Caco-2 (cell line): ENCODE data around the gene SLC6A5. TPM values are rescaled to one million over a fixed set of nuclear protein-coding genes. Genes with fewer than 3 reads are reported as not detected.

Experiments used
- BruUV-seq: library from RNA; stranded (reverse); fragments of 400-500 nt; replicated peaks from 2 replicates; lab custom pipeline; 2021; lab: Mats Ljungman, UMichigan
- CTCF ChIA-PET: fragments of 300-600 bp; sonication (Branson Sonifier 250); formaldehyde crosslinking; loops from one replicate; lab custom pipeline; 2022; ENCODE audit warnings: antibody characterized with exemption; lab: Charles Lee
- POLR2A ChIA-PET: fragments of 300-600 bp; sonication (Branson Sonifier 250); formaldehyde crosslinking; loops from one replicate; lab custom pipeline; 2022; ENCODE audit warnings: antibody characterized with exemption; lab: Charles Lee
- DNase-seq, 2 experiments: peaks; one replicate each; pipeline versions ENCODE4 v3.0.0 to v3.0.0-alpha.2; 2020 to 2022
- H3K27me3 ChIP-seq: replicated peaks from 2 replicates; pipeline ENCODE4 v1.6.0; 2011; ENCODE audit warnings: low read length; ENCODE audit not compliant: control insufficient read depth, insufficient read depth
- H3K36me3 ChIP-seq: 2 replicates; pipeline ENCODE4 v1.5.1; 2011; ENCODE audit warnings: low read length; ENCODE audit not compliant: control insufficient read depth, insufficient read depth
- H3K4me1 ChIP-seq: fragments of 250-450 bp; sonication (Bioruptor Pico); 2 replicates; pipeline ENCODE4 v1.5.1; 2020; ENCODE audit warnings: mild to moderate bottlenecking
- H3K4me3 ChIP-seq: 2 replicates; pipeline ENCODE4 v1.5.1; 2011; ENCODE audit warnings: low read depth, mild to moderate bottlenecking, control low read depth, low read length
- H3K9me3 ChIP-seq: fragments of 250-450 bp; sonication (Bioruptor Pico); 2 replicates; pipeline ENCODE4 v1.5.1; 2020; ENCODE audit warnings: mild to moderate bottlenecking, moderate library complexity
- H3K27ac Mint-ChIP-seq: one replicate; pipeline ENCODE4 v1.8.0; 2022; ENCODE audit warnings: mixed read lengths; ENCODE audit not compliant: unreplicated experiment
- H3K27me3 Mint-ChIP-seq: one replicate; pipeline ENCODE4 v1.8.0; 2022; ENCODE audit warnings: mixed read lengths; ENCODE audit not compliant: insufficient read depth, unreplicated experiment
- H3K36me3 Mint-ChIP-seq: one replicate; pipeline ENCODE4 v1.8.0; 2022; ENCODE audit warnings: mild to moderate bottlenecking, mixed read lengths; ENCODE audit not compliant: insufficient read depth, unreplicated experiment
- H3K4me1 Mint-ChIP-seq: one replicate; pipeline ENCODE4 v1.8.0; 2022; ENCODE audit warnings: low read depth, mixed read lengths; ENCODE audit not compliant: unreplicated experiment
- H3K4me3 Mint-ChIP-seq: one replicate; pipeline ENCODE4 v1.8.0; 2022; ENCODE audit warnings: mild to moderate bottlenecking, moderate library complexity, mixed read lengths; ENCODE audit not compliant: unreplicated experiment
- H3K9me3 Mint-ChIP-seq: one replicate; pipeline ENCODE4 v1.8.0; 2022; ENCODE audit warnings: mixed read lengths; ENCODE audit not compliant: unreplicated experiment
- intact Hi-C: fragments of 100-400 bp; cut with micrococcal nuclease; formaldehyde crosslinking; loops from one replicate; pipeline ENCODE4 v1.10.0; 2022; ENCODE audit not compliant: unreplicated experiment
- total RNA-seq: library from RNA; stranded (reverse); gene quantifications from 2 replicates; pipeline ENCODE4 v1.2.3, GENCODE V29; 2022
- TF ChIP-seq, protein P1 (sequence below), 2 experiments: fragments of 200-600 bp in 1 of 2; IDR thresholded peaks; 1 replicate in 1 of 2; 2 replicates in 1 of 2; pipeline versions ENCODE4 v1.5.1 to v1.8.0; 2011 to 2022; ENCODE audit warnings: antibody characterized with exemption in 1 of 2, control low read depth in 1 of 2, inconsistent platforms in 1 of 2, low read depth in 1 of 2, low read length in 1 of 2, mild to moderate bottlenecking in 1 of 2, moderate library complexity in 1 of 2; ENCODE audit not compliant: insufficient read depth in 1 of 2, severe bottlenecking in 1 of 2, unreplicated experiment in 1 of 2

Gene SLC6A5
- total RNA-seq, 1 experiment from 2014 or later, result not detected

DNA sequence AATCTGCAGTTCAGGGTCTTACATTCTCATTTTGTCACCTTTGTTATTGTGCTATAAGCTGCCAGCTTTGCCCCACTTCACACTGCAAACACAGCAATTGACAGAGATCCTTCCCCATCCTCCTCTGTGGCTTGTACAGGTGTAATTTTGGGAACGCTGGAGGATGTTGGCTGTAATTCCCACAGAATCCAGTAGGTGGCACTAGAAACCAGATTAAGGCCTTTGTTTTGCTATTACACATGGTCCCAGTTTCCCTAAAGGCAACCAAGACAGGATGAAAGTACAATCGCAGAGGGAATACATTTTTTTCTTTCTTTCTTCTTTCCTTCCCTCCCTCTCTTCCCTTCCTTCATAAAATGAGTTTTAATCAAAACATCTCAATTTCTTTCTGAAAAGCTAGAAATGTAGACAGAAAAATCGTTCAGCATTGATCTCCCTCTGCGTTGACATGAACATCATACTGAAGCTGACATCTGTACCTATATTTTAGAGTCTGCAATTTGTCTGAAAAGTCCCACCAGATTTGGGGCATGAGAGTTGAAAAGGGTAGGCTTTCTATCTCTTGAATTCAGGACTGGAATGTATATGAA is 48.7 kb downstream of the SLC6A5 start:
- no TSS peak for BruUV-seq
- H3K27me3 ChIP-seq, result no peaks in the 10 kb centered on the region; the same call in 1 of the 2 replicates
- Mint-ChIP-seq H3K4me3 (no peak overlapping the region), H3K9me3 (no peaks in the 10 kb centered on the region), H3K27ac (no peak overlapping the region), H3K36me3 (no peaks in the 10 kb centered on the region), H3K27me3 (peaks cover 17% of the 10 kb centered on the region), H3K4me1 (no peaks in the 10 kb centered on the region)
- H3K9me3 ChIP-seq, result no peaks in the 10 kb centered on the region
- ChIA-PET CTCF (no interaction called here), POLR2A (no interaction called here)
- TF ChIP-seq, protein P1, sequence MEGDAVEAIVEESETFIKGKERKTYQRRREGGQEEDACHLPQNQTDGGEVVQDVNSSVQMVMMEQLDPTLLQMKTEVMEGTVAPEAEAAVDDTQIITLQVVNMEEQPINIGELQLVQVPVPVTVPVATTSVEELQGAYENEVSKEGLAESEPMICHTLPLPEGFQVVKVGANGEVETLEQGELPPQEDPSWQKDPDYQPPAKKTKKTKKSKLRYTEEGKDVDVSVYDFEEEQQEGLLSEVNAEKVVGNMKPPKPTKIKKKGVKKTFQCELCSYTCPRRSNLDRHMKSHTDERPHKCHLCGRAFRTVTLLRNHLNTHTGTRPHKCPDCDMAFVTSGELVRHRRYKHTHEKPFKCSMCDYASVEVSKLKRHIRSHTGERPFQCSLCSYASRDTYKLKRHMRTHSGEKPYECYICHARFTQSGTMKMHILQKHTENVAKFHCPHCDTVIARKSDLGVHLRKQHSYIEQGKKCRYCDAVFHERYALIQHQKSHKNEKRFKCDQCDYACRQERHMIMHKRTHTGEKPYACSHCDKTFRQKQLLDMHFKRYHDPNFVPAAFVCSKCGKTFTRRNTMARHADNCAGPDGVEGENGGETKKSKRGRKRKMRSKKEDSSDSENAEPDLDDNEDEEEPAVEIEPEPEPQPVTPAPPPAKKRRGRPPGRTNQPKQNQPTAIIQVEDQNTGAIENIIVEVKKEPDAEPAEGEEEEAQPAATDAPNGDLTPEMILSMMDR (IDR thresholded peaks at IDR 0.05; ENCODE audit: insufficient read depth in 1 of 2, low read depth in 1 of 2, low read length in 1 of 2, severe bottlenecking in 1 of 2, unreplicated experiment in 1 of 2), result peak; percentile 86
- peak in 1 of 2 experiments; percentile 70 for DNase-seq
- no peak overlapping the region for H3K4me3 ChIP-seq
- H3K36me3 ChIP-seq, result no peaks in the 10 kb centered on the region
- intact Hi-C loops, result loop anchor here (1.0 to 5.0 kb wide), 7 partner anchors 24 to 1504 kb away; no protein-coding TSS in a partner anchor
- H3K4me1 ChIP-seq, result no peaks in the 10 kb centered on the region

DNA sequence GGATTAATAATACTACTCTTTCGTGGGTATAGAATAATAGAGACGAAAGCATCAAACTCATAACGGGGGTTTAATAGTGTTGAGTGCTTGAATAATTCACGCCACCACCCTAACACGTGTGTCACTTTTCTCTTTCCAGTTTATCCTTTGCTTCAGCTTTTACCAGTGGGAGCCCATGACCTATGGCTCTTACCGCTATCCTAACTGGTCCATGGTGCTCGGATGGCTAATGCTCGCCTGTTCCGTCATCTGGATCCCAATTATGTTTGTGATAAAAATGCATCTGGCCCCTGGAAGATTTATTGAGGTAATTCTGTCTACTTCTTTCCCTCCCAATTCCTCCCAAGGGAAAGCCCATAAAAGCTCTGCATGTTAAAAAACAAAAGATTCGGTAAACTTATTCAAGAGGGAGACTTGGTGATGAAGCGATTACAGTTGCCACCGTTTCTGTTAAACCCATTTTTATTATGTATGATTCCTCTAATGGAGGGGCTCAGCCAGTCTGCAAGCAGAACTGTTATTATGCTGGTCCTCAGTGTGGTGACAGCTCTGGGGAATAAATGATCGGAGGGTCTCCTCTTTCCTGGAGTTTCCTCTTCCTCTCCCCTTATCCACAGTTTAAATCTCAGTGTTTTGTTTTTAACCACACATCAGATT is 52.9 kb downstream of the SLC6A5 start:
- BruUV-seq, result no TSS peak
- ChIA-PET POLR2A (no interaction called here), CTCF (no interaction called here)
- Histone ChIP-seq H3K36me3 (no peaks in the 10 kb centered on the region), H3K4me1 (no peaks in the 10 kb centered on the region), H3K27me3 (peaks cover 4% of the 10 kb centered on the region), H3K4me3 (no peak overlapping the region), H3K9me3 (no peaks in the 10 kb centered on the region)
- TF ChIP-seq, protein P1 (IDR thresholded peaks at IDR 0.05; ENCODE audit: insufficient read depth in 1 of 2, low read depth in 1 of 2, low read length in 1 of 2, severe bottlenecking in 1 of 2, unreplicated experiment in 1 of 2), result no peak
- Mint-ChIP-seq H3K36me3 (no peaks in the 10 kb centered on the region), H3K27ac (no peak overlapping the region), H3K4me3 (no peak overlapping the region), H3K27me3 (peaks cover 22% of the 10 kb centered on the region), H3K4me1 (no peaks in the 10 kb centered on the region), H3K9me3 (no peaks in the 10 kb centered on the region)
- intact Hi-C loops, result no loop called here
- no peak for DNase-seq

DNA sequence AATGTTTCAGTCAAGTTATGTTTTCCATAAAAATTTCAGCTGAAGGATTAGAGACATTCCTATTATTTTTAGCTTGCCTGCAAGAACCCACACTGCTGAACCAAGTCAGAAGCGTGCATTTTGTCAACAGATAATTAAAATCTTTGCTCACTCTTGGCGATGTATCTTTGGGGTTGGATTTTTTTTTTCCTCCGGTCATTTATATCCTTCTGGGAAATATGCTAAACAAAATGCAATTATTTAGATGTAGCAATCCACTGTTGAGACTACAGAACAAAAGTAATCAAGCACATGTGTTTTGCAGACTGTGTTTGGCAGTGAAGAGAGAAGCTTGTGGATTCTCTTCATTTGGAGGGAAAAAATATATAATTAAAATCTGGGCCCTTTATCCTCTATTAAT is 54.6 kb downstream of the SLC6A5 start:
- TF ChIP-seq, protein P1 (IDR thresholded peaks at IDR 0.05; ENCODE audit: insufficient read depth in 1 of 2, low read depth in 1 of 2, low read length in 1 of 2, severe bottlenecking in 1 of 2, unreplicated experiment in 1 of 2), result no peak
- CTCF ChIA-PET, result no interaction called here
- Histone ChIP-seq H3K9me3 (no peaks in the 10 kb centered on the region), H3K27me3 (peaks cover 4% of the 10 kb centered on the region), H3K4me3 (no peak overlapping the region), H3K4me1 (no peaks in the 10 kb centered on the region), H3K36me3 (no peaks in the 10 kb centered on the region)
- intact Hi-C loops, result no loop called here
- Mint-ChIP-seq H3K4me3 (no peak overlapping the region), H3K36me3 (no peaks in the 10 kb centered on the region), H3K4me1 (no peaks in the 10 kb centered on the region), H3K27ac (no peak overlapping the region), H3K27me3 (peaks cover 22% of the 10 kb centered on the region), H3K9me3 (no peaks in the 10 kb centered on the region)
- DNase-seq, result no peak
- POLR2A ChIA-PET, result no interaction called here
- no TSS peak for BruUV-seq
